Measurements from ENCODE around the gene WNT7A.

DNA sequence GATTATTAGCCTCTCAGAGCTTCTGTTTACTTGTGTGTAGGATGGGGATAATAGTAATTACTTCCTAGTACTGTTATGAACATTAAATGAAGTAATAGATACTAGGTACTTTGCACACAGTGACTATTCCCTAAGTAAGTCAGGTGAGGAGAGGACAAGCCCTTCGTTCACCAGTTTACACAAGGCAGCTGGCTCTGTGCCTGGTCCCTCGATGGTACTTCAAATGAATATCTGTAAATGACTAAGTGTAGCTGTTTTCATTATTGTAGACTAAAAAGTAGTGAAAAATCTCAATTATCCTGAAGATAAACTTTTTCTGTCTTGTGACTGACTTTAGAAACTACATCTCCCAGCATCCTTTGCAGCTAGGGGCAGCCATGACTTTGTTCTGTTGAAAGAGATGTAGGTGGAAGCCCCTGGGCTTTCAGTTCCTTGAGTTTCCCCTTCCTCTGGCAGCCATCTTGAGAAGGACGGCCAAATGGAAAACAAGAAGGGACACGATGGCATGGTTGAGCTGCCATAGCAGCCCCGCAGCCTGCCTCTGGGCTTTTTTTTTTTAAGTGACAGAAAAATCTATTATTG, 11.7 kb upstream of the WNT7A start:
- TF ChIP-seq JUND (IDR thresholded peaks at IDR 0.05) (no peak), EP300 (IDR thresholded peaks at IDR 0.05; ENCODE audit: borderline replicate concordance in 1 of 2, low read depth in 1 of 2, low read length in 1 of 2) (no peak), FOSL2 (IDR thresholded peaks at IDR 0.05; ENCODE audit: borderline replicate concordance, low read depth) (no peak), POLR2AphosphoS5 (IDR thresholded peaks at IDR 0.05; ENCODE audit: low read depth, low read length) (no peak), FOXJ3 (CRISPR knock-in tag; IDR thresholded peaks at IDR 0.05) (no peak), FOXM1 (IDR thresholded peaks at IDR 0.05; ENCODE audit: low read depth) (no peak)
- TF ChIP-seq, protein P1, sequence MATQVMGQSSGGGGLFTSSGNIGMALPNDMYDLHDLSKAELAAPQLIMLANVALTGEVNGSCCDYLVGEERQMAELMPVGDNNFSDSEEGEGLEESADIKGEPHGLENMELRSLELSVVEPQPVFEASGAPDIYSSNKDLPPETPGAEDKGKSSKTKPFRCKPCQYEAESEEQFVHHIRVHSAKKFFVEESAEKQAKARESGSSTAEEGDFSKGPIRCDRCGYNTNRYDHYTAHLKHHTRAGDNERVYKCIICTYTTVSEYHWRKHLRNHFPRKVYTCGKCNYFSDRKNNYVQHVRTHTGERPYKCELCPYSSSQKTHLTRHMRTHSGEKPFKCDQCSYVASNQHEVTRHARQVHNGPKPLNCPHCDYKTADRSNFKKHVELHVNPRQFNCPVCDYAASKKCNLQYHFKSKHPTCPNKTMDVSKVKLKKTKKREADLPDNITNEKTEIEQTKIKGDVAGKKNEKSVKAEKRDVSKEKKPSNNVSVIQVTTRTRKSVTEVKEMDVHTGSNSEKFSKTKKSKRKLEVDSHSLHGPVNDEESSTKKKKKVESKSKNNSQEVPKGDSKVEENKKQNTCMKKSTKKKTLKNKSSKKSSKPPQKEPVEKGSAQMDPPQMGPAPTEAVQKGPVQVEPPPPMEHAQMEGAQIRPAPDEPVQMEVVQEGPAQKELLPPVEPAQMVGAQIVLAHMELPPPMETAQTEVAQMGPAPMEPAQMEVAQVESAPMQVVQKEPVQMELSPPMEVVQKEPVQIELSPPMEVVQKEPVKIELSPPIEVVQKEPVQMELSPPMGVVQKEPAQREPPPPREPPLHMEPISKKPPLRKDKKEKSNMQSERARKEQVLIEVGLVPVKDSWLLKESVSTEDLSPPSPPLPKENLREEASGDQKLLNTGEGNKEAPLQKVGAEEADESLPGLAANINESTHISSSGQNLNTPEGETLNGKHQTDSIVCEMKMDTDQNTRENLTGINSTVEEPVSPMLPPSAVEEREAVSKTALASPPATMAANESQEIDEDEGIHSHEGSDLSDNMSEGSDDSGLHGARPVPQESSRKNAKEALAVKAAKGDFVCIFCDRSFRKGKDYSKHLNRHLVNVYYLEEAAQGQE (IDR thresholded peaks at IDR 0.05; ENCODE audit: low read depth, low read length) = no peak
- TF ChIP-seq, protein P2, sequence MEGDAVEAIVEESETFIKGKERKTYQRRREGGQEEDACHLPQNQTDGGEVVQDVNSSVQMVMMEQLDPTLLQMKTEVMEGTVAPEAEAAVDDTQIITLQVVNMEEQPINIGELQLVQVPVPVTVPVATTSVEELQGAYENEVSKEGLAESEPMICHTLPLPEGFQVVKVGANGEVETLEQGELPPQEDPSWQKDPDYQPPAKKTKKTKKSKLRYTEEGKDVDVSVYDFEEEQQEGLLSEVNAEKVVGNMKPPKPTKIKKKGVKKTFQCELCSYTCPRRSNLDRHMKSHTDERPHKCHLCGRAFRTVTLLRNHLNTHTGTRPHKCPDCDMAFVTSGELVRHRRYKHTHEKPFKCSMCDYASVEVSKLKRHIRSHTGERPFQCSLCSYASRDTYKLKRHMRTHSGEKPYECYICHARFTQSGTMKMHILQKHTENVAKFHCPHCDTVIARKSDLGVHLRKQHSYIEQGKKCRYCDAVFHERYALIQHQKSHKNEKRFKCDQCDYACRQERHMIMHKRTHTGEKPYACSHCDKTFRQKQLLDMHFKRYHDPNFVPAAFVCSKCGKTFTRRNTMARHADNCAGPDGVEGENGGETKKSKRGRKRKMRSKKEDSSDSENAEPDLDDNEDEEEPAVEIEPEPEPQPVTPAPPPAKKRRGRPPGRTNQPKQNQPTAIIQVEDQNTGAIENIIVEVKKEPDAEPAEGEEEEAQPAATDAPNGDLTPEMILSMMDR (IDR thresholded peaks at IDR 0.05) = no peak
- TF ChIP-seq, protein P3, sequence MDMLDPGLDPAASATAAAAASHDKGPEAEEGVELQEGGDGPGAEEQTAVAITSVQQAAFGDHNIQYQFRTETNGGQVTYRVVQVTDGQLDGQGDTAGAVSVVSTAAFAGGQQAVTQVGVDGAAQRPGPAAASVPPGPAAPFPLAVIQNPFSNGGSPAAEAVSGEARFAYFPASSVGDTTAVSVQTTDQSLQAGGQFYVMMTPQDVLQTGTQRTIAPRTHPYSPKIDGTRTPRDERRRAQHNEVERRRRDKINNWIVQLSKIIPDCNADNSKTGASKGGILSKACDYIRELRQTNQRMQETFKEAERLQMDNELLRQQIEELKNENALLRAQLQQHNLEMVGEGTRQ (IDR thresholded peaks at IDR 0.05; ENCODE audit: borderline replicate concordance, low read depth, low read length) = no peak

All from SK-N-SH (cell line).